GM19238 (cell line): ENCODE results near the gene CAMK1.

Experiments
- DNase-seq: peaks from one replicate; pipeline ENCODE4 v3.0.0; 2011; ENCODE audit warnings: low spot score; ENCODE audit not compliant: insufficient read length

CAMK1 gene

GRCh38 chr3:9712415-9712814 lies 57.3 kb downstream of the CAMK1 start:
- DNase-seq = no peak

GRCh38 chr3:9710174-9710739 lies 59.5 kb downstream of the CAMK1 start:
- DNase-seq = no peak
